GM12872 (cell line): ENCODE measurements around the gene POLQ.

Source experiments
- TF ChIP-seq, protein P1 (sequence below): IDR thresholded peaks from 3 replicates; pipeline ENCODE4 v1.5.1; 2011; ENCODE audit warnings: low read depth, mild to moderate bottlenecking, low read length, moderate library complexity; ENCODE audit not compliant: insufficient read depth

POLQ gene

DNA sequence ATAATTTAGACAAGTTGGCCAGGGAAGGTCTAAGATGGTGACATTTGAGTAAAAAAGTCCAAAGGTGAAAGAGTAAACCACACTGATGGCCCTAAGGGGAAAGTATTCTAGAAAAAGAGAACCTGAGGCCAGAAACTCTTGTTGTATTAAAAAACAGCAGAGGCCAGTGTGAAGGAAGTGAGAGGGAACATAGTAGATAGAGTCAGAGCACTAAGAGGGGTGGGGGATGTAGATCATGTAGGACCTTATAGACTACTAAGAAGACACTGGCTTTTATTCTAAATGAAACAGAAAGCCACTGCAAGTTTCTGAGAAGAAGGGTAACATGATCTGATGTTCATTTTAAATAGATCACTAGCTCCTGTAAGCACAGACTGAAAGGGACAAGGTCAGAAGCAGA is 14.5 kb downstream of the POLQ start:
- TF ChIP-seq, protein P1, sequence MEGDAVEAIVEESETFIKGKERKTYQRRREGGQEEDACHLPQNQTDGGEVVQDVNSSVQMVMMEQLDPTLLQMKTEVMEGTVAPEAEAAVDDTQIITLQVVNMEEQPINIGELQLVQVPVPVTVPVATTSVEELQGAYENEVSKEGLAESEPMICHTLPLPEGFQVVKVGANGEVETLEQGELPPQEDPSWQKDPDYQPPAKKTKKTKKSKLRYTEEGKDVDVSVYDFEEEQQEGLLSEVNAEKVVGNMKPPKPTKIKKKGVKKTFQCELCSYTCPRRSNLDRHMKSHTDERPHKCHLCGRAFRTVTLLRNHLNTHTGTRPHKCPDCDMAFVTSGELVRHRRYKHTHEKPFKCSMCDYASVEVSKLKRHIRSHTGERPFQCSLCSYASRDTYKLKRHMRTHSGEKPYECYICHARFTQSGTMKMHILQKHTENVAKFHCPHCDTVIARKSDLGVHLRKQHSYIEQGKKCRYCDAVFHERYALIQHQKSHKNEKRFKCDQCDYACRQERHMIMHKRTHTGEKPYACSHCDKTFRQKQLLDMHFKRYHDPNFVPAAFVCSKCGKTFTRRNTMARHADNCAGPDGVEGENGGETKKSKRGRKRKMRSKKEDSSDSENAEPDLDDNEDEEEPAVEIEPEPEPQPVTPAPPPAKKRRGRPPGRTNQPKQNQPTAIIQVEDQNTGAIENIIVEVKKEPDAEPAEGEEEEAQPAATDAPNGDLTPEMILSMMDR, result no peak

DNA sequence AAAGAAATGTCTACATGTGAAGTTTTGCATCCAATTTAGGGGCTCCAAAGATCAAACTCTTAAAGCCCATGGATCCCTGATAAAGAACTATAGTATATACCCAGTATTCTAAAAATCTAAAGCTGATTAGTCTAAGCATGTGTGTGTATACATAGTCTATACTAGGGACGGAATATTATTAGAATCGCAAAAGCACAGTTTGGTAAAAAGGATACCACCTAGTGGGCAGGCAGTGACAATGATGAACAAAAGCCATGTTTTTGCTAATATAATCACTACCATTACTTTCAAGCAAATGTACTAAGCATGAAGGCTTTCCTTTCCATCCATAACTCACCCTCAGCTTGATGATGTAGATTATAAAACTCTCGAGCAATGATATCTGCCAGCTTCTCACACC is 16.5 kb downstream of the POLQ start:
- TF ChIP-seq, protein P1, result peak; percentile 30; the same call in 1 of the 3 replicates

DNA sequence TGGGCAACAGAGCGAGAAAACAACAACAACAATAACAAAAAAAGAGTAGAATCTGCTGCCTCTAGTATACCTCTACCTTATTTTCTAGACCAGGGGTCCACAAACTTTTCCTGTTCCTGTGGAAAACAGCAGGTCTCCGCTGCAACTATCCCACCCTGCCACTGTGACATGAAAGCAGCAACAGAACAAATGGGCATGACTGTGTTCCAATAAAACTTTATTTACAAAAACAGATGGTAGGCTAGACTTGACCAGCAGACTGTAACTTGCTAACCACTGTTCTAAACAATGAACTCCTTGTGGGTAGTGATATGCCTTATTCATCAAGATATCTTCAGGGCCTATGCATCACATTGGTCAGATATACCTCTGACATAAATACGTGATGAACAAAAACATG is 25.3 kb downstream of the POLQ start:
- TF ChIP-seq, protein P1, result no peak

DNA sequence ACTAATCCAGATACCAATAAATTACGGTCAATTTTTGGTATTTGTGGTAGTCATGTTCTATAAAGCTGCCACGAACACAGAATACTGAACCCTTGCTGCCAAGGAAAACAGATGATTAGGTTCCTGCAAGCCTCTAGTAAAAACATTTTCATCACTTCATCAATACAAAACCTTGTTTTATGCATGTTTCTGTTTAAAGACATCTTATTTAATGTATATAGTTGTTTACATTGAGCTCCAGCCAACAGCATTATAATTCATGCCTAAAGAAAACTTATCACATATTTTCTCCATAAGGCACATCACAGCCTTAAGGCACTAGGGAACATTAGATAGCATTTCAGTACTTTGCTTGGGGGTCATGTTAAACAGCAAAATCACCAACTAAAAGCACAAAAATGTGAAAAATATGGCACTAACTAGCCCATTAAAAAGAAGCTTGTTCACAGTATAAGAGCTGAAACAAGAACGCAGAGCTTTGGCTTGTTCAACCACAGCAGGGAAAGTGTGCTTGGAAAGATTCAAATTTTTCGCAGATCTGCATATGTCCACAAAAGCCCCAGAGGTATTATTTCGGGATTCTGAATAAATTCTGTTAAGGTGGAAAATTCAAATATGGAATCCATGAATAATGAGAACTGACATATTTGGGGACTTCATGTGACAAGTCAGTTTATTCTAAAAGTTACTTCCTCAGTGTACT is 27.7 kb downstream of the POLQ start:
- TF ChIP-seq, protein P1, result no peak

DNA sequence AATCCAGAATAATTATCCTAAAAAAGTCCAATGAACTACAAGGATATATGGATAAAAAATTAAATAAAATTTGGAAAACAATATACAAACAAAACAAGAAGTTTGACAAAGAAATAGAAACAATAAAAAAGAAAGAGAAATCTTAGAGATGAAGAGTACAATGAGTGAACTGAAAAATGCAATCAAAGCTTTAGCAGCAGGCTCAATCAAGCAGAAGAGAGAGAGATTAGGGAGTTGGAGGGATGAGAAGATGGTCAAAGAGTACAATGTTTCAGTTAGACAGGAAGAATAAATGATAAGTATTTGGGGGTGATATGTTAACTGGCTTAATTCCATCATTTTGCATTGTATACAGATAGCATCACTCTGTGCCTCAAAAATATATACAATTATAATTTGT is 29.9 kb downstream of the POLQ start:
- TF ChIP-seq, protein P1, result no peak

DNA sequence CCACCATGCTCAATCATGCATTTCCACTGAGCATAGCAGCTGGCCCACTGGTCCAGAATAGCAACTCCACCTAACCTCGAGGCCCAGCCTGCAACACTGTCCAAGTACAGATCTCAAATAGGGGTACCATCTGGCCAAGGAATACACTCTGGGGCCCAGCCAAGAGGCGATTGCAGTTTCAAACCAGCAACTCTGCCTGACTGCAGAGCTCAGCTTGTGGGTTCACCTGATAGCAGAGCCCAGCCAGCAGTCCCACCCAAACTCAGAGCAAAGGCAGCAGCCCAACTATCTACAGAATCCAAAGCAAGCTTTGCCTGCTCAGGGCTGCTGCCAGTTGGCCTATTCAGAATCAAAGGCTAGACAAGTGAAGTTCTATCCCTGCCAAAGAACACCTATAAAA is 30.5 kb downstream of the POLQ start:
- TF ChIP-seq, protein P1, result no peak

DNA sequence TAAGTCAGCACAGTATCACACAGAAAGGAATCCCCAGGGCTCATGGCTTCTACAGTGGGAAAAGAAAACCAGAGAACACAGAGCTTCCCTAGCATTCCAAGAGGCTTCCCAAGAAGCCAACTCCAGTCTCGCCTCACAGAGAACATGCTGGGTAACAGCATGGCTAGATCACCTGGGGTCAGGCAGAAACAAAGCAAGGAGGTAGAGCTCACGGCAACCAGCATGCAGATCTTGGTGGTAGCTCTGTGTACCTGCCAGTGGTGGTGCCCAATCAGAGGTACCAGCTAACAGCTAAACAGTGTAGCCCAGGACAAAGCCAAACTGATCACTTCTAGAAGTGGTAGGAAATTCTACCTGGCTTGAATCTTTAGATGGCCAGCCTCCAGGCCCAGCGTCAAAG is 31.3 kb downstream of the POLQ start:
- TF ChIP-seq, protein P1, result no peak
